Loucy (cell line): ENCODE data around the gene GMCL2.

ENCODE experiments used
- H2AFZ ChIP-seq: fragments of 200-600 bp; sonication (generic); 2 replicates; pipeline ENCODE4 v1.6.0; 2016; ENCODE audit warnings: antibody characterized with exemption, mild to moderate bottlenecking, low read length, moderate library complexity
- H3F3A ChIP-seq: fragments of 200-600 bp; 2 replicates; pipeline ENCODE4 v1.6.0; 2016; ENCODE audit warnings: antibody characterized with exemption, low read depth, mild to moderate bottlenecking
- H3K27me3 ChIP-seq: fragments of 200-600 bp; sonication (generic); 2 replicates; pipeline ENCODE4 v1.6.1; 2014; ENCODE audit warnings: low read length, mild to moderate bottlenecking; ENCODE audit not compliant: insufficient read depth, poor library complexity, severe bottlenecking
- H3K36me3 ChIP-seq: fragments of 200-600 bp; sonication (generic); 2 replicates; pipeline ENCODE4 v1.6.1; 2016; ENCODE audit warnings: low read length; ENCODE audit not compliant: insufficient read depth
- H3K4me1 ChIP-seq: fragments of 200-600 bp; sonication (generic); 2 replicates; pipeline ENCODE4 v1.5.1; 2014; ENCODE audit warnings: low read length, mild to moderate bottlenecking; ENCODE audit not compliant: insufficient read depth, poor library complexity, severe bottlenecking
- H3K4me2 ChIP-seq: fragments of 200-600 bp; sonication (generic); 2 replicates; pipeline ENCODE4 v1.6.0; 2014; ENCODE audit warnings: antibody characterized with exemption, low read length, low read depth, mild to moderate bottlenecking; ENCODE audit not compliant: poor library complexity, severe bottlenecking
- H3K4me3 ChIP-seq: fragments of 200-600 bp; sonication (generic); 2 replicates; pipeline ENCODE4 v1.5.1; 2014; ENCODE audit warnings: low read length, mild to moderate bottlenecking, mixed read lengths; ENCODE audit not compliant: poor library complexity, severe bottlenecking
- H3K79me2 ChIP-seq: fragments of 200-600 bp; sonication (generic); 2 replicates; pipeline ENCODE4 v1.6.1; 2014; ENCODE audit warnings: low read length; ENCODE audit not compliant: insufficient read depth
- H3K9ac ChIP-seq: fragments of 200-600 bp; sonication (generic); 2 replicates; pipeline ENCODE4 v1.6.0; 2014; ENCODE audit warnings: mild to moderate bottlenecking, low read depth, low read length, moderate library complexity; ENCODE audit not compliant: poor library complexity, severe bottlenecking
- H3K9me2 ChIP-seq: fragments of 200-600 bp; sonication (generic); replicated peaks from 2 replicates; pipeline ENCODE4 v1.6.1; 2016; ENCODE audit warnings: low read depth, low read length, mixed read lengths
- H3K9me3 ChIP-seq: fragments of 200-600 bp; sonication (generic); 2 replicates; pipeline ENCODE4 v1.6.1; 2014; ENCODE audit warnings: mild to moderate bottlenecking, antibody characterized with exemption, low read length, low read depth; ENCODE audit not compliant: insufficient read depth
- H4K20me1 ChIP-seq: fragments of 200-600 bp; sonication (generic); 2 replicates; pipeline ENCODE4 v1.6.0; 2014; ENCODE audit warnings: antibody characterized with exemption, low read length, mild to moderate bottlenecking; ENCODE audit not compliant: insufficient read depth, poor library complexity, severe bottlenecking
- CTCF ChIP-seq: fragments of 200-600 bp; sonication (generic); conservative IDR thresholded peaks from 2 replicates; pipeline ENCODE4 v1.5.1; 2014; ENCODE audit warnings: mild to moderate bottlenecking, antibody characterized with exemption, low read length
- EZH2phosphoT487 ChIP-seq: fragments of 200-600 bp; IDR thresholded peaks from 2 replicates; pipeline ENCODE4 v1.6.1; 2018; ENCODE audit warnings: antibody characterized with exemption, mild to moderate bottlenecking, moderate library complexity, borderline replicate concordance

The GMCL2 gene

GRCh38 chr5:178213748-178214151 lies 26.6 kb upstream of the GMCL2 start:
- H2AFZ ChIP-seq: no peak overlapping the region
- H3K4me1 ChIP-seq: peaks cover 4% of the 10 kb centered on the region
- TF ChIP-seq CTCF (no peak), EZH2phosphoT487 (no peak)
- H3K4me2 ChIP-seq: no peak overlapping the region
- H3K27me3 ChIP-seq: no peaks in the 10 kb centered on the region
- no peaks in the 10 kb centered on the region for H3F3A ChIP-seq
- H3K79me2 ChIP-seq: peaks cover 23% of the 10 kb centered on the region
- H3K9me3 ChIP-seq: no peaks in the 10 kb centered on the region
- no peaks in the 10 kb centered on the region for H3K9me2 ChIP-seq
- H4K20me1 ChIP-seq: peaks cover 32% of the 10 kb centered on the region
- peaks cover 62% of the 10 kb centered on the region for H3K36me3 ChIP-seq
- no peak overlapping the region for H3K4me3 ChIP-seq
- no peak overlapping the region for H3K9ac ChIP-seq

GRCh38 chr5:178213003-178213461 lies 25.9 kb upstream of the GMCL2 start:
- Histone ChIP-seq H3F3A (no peaks in the 10 kb centered on the region), H3K4me2 (no peak overlapping the region), H4K20me1 (peaks cover 39% of the 10 kb centered on the region), H3K4me3 (no peak overlapping the region), H3K36me3 (peaks cover 69% of the 10 kb centered on the region), H3K9me2 (no peaks in the 10 kb centered on the region), H3K79me2 (peaks cover 30% of the 10 kb centered on the region), H3K9me3 (no peaks in the 10 kb centered on the region), H3K4me1 (peaks cover 7% of the 10 kb centered on the region), H3K9ac (no peak overlapping the region), H3K27me3 (no peaks in the 10 kb centered on the region), H2AFZ (no peak overlapping the region)
- TF ChIP-seq EZH2phosphoT487 (no peak), CTCF (no peak)

GRCh38 chr5:178212241-178213002 lies 25.3 kb upstream of the GMCL2 start:
- TF ChIP-seq EZH2phosphoT487: no peak
- TF ChIP-seq CTCF: no peak
- H4K20me1 ChIP-seq: peaks cover 45% of the 10 kb centered on the region
- no peaks in the 10 kb centered on the region for H3K9me3 ChIP-seq
- H3K36me3 ChIP-seq: peaks cover 75% of the 10 kb centered on the region
- no peak overlapping the region for H2AFZ ChIP-seq
- H3K9ac ChIP-seq: no peak overlapping the region
- no peaks in the 10 kb centered on the region for H3F3A ChIP-seq
- H3K27me3 ChIP-seq: no peaks in the 10 kb centered on the region
- H3K4me2 ChIP-seq: no peak overlapping the region
- no peak overlapping the region for H3K4me3 ChIP-seq
- no peaks in the 10 kb centered on the region for H3K9me2 ChIP-seq
- H3K4me1 ChIP-seq: peaks cover 10% of the 10 kb centered on the region
- peaks cover 36% of the 10 kb centered on the region for H3K79me2 ChIP-seq
